GM18526 (cell line): ENCODE data around the gene TPH1.

ENCODE experiments used
- POLR2A ChIP-seq: IDR thresholded peaks from 3 replicates; pipeline ENCODE4 v1.6.1; 2011; ENCODE audit not compliant: insufficient read length; ENCODE audit errors: extremely low read depth

Gene TPH1

DNA sequence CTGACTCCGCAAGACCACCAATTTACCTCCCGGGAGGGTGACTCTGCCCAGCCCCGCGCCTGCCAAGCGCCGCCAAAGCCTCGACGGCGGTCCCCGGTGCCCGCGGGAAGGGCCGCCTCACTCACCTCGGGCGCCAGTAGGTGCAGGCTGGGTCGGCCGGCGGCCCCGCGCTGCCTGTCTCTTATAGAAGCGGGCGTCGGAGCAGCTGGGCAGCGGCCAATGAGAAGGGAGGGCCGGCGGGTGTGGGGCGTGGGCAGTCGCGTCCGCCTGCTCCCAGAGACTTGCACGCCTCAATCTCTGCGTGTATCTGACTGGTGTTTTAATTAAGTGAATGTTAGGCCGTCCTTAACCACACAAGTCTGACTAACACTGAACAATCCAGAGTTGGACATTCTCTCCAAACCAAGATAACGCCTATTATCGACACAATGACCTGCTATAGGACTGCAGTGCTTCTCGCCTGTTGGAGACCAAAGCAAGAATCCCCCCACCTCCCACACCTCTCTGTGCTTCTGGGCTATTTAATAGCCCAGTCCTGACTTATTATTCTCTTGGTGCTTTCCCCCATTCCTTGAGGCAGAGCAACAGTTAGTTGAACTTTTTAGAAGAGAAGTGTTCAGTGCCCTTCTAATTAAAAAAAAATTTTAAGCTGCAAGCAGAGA lies at the start of gene TPH1:
TSS of gene TPH1 (minus strand) at position 154 of the 662 bp plus-strand sequence. CDS start 5,507 bp downstream, outside the sequence.
- no peak for TF ChIP-seq POLR2A

DNA sequence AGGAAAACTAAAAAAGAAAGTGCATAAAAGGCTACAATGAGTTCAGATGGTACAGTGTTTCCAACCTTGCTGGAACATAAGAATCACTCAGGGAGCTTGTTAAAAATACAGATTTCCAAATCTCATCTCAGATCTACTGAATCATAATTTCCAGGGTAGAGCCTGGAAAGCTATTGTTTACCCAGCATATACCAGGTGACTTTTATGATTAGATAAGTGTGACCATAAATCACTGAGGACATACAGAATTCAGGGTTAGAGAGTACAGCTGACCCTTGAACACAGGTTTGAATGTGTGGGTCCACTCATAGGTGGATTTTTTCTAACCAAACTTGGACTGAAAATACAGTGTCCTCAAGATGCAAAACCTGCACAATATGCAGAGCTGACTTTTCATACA lies 47.9 kb upstream of the TPH1 start:
- TF ChIP-seq POLR2A: no peak

DNA sequence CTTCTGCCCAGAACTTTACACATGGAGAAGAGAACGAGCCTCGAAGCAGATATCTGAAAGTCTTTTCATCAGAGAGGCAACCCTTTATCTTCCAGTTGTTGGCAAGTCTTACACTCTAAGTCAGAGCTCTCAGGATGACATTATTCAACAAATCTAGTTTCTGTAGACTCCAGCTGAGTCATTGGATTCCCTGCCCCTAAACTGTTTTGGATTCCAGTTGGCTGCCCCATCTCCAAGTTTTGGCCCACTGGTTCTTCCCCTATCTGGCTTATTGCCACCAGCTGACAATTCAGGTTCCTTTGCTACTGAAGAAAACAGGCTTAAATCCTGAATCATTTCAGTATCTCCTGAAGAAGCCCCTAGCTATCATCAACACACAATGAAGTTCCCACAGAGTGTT lies 45.7 kb upstream of the TPH1 start:
- TF ChIP-seq POLR2A: no peak

DNA sequence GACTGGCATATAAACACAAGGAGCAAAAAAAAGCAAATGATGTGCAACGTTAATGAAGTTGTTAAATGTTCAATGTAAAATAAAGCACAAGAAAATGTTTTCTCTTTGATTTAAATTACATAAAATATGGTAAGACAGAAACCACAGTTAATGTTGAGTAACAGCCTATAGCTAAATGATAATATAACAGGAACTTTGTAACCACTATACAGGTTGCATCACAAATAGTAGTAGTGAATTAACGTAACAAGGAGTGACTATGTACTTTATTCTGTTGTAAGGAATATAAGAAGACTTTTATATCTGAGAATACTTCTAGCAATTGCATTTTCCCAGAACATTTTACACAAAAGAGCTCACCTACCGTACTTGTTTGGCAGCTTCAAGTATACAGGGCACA lies 42.9 kb upstream of the TPH1 start:
- TF ChIP-seq POLR2A: no peak

DNA sequence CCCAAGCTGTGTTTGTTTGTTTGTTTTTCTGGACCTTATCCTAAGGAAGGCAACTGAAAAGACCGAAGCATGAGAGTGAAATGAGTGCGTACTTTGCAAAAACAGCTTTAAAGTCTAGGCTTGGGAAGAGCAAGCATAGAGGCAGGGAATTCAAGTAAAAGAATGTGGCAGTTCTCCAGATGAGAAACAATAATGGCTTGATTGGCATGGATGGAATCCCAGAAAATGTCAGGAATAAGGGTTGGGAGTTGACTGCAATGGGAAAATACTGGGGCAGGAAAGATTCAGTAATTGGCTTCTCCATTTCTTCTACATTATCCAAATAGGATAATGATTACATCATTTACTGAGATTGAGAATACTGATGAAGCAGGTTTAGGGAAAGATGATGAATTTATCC lies 42.3 kb upstream of the TPH1 start:
- TF ChIP-seq POLR2A: no peak

DNA sequence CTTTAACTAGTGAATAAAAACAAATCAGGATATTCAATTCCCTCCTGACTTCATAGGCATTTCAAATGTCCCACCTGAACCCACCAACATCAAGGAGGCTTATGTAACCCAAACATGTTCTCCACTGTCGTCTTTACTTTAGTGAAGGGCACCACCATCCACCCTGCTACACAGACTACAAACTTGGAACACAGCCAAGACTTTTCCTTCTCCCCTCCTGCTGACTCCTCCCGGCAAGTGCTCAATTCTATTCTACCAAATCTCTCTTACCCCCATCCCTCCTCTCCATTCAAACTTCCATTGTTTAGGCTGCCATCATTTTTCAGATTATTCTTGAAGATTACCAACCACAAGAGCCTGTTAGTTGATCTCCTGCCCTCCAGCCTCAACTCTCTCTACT lies 35.5 kb upstream of the TPH1 start:
- TF ChIP-seq POLR2A: no peak

DNA sequence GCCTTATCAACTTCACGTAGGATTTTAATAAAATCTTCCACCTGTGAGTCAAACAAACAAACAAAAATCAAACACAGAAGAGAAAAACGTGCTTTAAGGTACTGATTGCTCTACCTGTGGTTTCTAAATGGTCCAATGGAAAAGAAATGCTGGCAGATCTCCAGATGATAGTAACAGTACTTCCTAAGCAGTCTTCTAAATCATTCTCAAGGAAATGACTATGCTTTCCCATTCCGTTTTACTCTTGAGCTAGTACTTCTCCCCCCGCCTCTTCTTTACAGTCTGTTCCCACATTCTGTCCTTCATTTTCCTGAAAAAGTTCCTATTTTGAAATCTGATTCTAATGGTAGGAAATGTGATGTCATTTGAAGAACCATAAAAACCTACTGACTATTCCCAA lies 34.4 kb upstream of the TPH1 start:
- no peak for TF ChIP-seq POLR2A

DNA sequence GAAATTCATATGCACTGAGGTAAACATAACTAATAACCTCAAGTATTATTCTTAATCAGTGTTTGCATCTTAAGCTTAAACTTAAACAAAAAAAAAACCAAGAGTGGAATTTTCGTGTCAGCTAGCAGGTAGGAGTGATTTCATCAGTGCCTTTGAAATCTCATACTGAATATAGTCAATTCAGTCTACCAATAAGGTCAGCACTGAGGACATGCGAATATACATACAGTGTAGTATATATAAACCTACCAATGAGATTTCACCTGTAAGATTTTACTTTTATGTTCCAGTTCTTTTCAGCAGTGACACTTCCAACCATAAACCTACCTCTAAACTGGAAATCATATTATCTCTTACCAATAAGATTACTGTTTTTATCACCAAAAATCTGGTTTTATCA lies 32.8 kb upstream of the TPH1 start:
- no peak for TF ChIP-seq POLR2A

DNA sequence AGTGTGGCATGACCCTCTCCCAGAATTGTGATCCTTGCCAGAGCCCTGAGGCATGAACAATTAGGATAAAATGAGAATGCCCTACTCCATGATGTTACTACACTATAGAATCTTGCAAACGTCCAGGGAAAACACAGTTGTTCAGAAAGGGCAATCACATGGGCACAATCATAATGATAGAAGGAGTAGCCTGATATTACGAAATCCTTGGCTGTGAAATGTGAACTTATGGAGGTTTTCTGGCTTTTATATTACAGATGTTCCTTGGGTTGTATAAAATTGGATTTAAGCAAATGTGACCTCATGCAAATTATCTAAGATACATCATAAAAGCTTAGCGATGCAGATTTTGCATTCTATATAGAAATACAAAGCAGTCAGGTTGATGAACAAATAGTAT lies 29.4 kb upstream of the TPH1 start:
- no peak for TF ChIP-seq POLR2A

DNA sequence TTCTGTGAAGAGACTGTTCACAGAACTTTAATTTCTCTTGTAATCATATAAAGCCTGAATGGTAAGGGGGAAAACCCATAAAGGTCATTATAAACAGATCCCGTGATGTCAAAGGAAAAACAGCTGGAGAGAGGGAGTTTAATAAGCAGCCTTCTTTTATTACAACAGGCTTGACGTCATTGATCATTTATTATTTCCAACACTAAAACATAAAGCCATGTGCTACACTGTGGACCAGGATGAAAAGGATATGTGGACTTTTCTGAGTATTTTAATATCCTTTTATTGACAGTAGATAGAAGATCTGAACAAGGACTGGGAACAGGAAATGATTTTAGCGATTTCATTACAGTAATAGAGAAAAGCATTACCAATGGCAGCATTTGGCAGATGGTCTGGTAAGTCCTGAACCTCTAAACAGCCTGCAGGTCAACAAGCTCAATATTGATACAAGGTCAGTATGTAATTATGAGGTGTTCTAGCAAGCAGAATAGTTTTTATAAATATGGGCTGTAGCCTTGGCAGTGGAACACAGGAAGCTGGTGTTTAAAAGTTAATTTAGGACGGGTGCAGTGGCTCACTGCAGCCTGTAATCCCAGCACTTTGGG lies 25.1 kb upstream of the TPH1 start:
- TF ChIP-seq POLR2A: no peak

DNA sequence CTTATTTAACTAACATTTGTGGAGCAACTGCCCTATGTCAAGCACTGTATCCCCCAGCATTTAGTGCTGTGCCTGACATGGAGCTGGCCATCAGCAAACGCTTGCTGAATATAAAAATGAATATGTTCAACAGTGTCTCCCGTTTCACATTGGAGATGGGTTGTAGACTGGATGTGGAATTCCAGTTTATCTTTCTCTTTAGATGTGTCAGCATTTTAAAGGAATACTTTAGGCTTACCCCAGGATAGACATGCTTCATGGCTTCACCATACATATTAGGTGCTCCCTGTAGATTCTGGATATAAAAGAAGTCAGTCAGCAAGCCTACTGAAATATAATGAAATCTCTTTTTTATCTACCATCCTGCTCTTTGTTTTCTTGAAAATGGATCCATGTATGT lies 21.3 kb upstream of the TPH1 start:
- TF ChIP-seq POLR2A: no peak

DNA sequence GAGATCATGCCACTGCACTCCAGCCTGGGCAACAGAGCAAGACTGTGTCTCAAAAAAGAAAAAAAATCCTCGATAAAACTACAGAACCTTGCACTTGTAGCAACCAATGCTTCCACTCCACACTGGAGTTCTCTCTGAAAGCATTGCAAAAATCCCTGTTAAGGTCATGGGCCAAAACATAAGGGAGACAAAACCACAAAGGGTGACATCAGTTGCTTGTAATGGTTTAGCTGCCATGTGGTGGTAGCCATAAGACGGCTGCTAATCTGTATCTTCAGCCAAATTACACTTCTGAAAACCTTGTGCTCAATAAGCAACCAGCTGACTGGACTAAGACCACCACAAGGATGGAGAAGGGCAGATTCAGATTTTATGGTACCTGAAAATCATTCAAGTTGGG lies 20.6 kb upstream of the TPH1 start:
- no peak for TF ChIP-seq POLR2A

DNA sequence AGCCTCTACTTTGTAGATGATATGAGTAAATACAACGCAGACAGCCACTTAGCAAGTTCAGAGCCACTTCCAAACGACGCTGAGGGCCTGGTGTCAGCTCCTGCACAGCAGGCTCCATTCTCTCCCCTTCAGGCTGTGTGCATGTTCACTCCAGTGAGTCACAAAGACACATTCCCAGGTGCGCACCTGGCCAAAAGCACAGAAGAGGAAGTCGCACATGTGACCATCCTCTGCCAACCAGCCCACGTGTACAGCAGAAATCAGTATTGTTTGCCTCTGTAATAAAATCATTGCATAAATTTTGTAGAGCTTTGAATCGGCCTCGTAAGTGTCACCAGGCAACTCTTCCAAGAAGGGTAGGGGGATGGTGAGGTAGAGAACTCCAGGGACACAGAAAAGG lies 19.5 kb upstream of the TPH1 start:
- no peak for TF ChIP-seq POLR2A

DNA sequence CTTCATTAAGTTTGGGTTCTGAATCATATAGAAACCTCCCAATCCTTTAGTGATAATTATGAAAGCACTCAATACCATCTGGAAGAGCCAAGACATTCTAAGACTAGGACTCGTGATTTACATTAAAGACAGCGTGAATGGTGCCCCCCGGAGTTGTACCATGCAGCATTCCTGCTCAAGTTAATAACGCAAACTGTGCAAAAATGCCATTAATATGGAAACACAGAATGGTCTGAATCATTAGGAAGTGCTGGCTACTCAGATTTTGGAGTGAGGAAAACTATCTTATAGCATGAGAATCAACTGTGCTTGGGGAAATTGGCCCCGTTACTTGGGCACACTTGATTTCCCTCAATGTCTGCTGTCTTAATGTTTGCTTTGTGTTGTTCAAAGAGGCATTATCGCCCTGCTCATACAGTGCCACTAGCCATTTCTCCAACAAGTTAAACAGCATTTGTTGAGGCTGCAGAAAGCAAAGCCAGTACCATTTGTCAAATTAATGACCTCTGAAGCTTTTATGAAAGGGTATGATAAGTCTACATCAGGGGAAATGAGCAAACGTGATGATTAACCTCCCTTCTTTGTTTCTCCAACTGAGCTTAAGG lies 18.5 kb upstream of the TPH1 start:
- no peak for TF ChIP-seq POLR2A

DNA sequence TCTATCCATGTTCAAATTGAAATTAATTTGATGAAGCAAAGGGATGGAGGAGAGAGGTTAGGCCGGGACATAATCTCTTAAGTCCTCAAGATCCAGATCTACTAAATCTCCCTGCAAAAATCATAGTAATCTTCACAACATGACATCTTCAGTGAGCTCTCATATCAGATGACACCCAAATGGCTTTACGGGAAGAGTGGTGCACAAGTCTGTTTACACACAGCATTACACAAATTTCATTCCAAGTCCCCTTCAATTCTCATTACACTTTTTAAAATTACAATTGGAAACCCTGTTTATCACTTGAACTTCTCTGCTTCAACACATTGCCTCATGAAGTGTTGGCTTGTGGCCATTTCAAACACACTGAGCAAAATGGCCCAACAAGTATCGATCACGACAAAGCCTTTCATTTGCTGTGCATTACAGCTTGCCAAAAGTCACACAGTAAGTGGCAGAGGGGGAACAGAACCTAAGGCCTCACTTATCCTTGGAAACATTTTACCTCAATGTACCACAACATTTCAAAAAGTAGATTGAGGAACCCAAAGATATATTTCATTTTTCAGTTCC lies 17.9 kb upstream of the TPH1 start:
- no peak for TF ChIP-seq POLR2A

DNA sequence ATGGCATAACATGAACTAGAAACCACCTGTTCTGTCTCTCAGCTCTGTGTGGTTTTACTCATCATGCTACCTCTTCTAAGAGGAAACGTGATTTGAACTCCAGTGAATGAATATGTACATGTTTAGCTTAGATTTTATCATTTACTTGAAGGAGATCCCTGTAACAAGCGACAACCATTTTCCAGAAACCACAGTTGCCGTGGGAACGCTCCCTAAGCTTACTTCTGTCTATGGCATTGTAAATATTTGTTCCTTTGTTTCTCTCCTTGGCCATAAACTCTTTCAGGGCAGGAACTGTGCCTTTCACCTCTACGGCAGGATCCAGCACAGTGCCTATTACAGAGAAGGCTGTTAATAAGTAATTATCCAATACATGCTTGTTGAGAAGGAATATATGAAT lies 17.1 kb upstream of the TPH1 start:
- no peak for TF ChIP-seq POLR2A
